ENCODE results near the gene CRACDL.
A peak's percentile ranks its signal among the peaks of the same experiment; 100 is the strongest.
"Not testable (repeated sequence)": the region's sequence is repeated elsewhere in the genome, so short reads cannot be mapped to it uniquely, and the experiment has no call there.

The CRACDL gene

GRCh38 chr2:98881153-98881650 is 54.8 kb downstream of the CRACDL start:
- DNase-seq = no peak

GRCh38 chr2:98880266-98881152 is 55.5 kb downstream of the CRACDL start:
- DNase-seq = no peak

- not testable (repeated sequence) for DNase-seq
Observed at GRCh38 chr2:98877658-98878057, 58.4 kb downstream of the CRACDL start.

- no peak for DNase-seq
Observed at GRCh38 chr2:98876741-98877140, 59.3 kb downstream of the CRACDL start.

GRCh38 chr2:98875746-98876145 is 60.3 kb downstream of the CRACDL start:
- no peak for DNase-seq

- DNase-seq = no peak
Observed at GRCh38 chr2:98875081-98875728, 60.8 kb downstream of the CRACDL start.

- no peak for DNase-seq
Observed at GRCh38 chr2:98874186-98874689, 61.8 kb downstream of the CRACDL start.

- DNase-seq = no peak
Observed at GRCh38 chr2:98872526-98872925, 63.5 kb downstream of the CRACDL start.

GRCh38 chr2:98871506-98871905 is 64.5 kb downstream of the CRACDL start:
- no peak for DNase-seq

GRCh38 chr2:98870516-98871158 is 65.4 kb downstream of the CRACDL start:
- no peak for DNase-seq

GRCh38 chr2:98869870-98870269 is 66.2 kb downstream of the CRACDL start:
- peak; percentile 24 to 51 for DNase-seq

GRCh38 chr2:98869272-98869641 is 66.8 kb downstream of the CRACDL start:
- DNase-seq = no peak

GRCh38 chr2:98868548-98869271 is 67.3 kb downstream of the CRACDL start:
- DNase-seq = no peak

- no peak for DNase-seq
Observed at GRCh38 chr2:98867539-98868309, 68.3 kb downstream of the CRACDL start.

GRCh38 chr2:98866033-98866432 is 70.0 kb downstream of the CRACDL start:
- DNase-seq = no peak

GRCh38 chr2:98861601-98862000 is 74.4 kb downstream of the CRACDL start:
- no peak for DNase-seq

GRCh38 chr2:98859323-98859722 is 76.7 kb downstream of the CRACDL start:
- no peak for DNase-seq

GRCh38 chr2:98857001-98857400 is 79.0 kb downstream of the CRACDL start:
- no peak for DNase-seq

- no peak for DNase-seq
Observed at GRCh38 chr2:98854682-98855081, 81.3 kb downstream of the CRACDL start.

GRCh38 chr2:98852932-98853331 is 83.1 kb downstream of the CRACDL start:
- DNase-seq = no peak

GRCh38 chr2:98850074-98850473 is 86.0 kb downstream of the CRACDL start:
- DNase-seq = no peak

- no peak for DNase-seq
Observed at GRCh38 chr2:98849113-98849512, 86.9 kb downstream of the CRACDL start.
